Neutrophil (primary cell): ENCODE results near the gene GNG12.

ENCODE experiments used
- H3K27ac ChIP-seq: fragments of 200-600 bp; sonication (generic); 2 replicates; pipeline ENCODE4 v1.5.1; 2016; ENCODE audit warnings: mild to moderate bottlenecking, moderate library complexity
- H3K27me3 ChIP-seq: fragments of 200-600 bp; sonication (generic); 2 replicates; pipeline ENCODE4 v1.6.0; 2016; ENCODE audit warnings: mild to moderate bottlenecking
- H3K36me3 ChIP-seq: fragments of 200-600 bp; sonication (generic); 2 replicates; pipeline ENCODE4 v1.5.1; 2017
- H3K4me1 ChIP-seq, 2 experiments: fragments of 200-600 bp in 1 of 2; sonication (generic) in 1 of 2; 1 replicate in 1 of 2; 2 replicates in 1 of 2; pipeline versions ENCODE4 v1.5.1 to v1.6.1; 2013 to 2016; ENCODE audit warnings: low read depth in 1 of 2, low read length in 1 of 2, mild to moderate bottlenecking in 1 of 2, moderate library complexity in 1 of 2; ENCODE audit not compliant: control insufficient read depth in 1 of 2, insufficient read depth in 1 of 2
- H3K4me3 ChIP-seq, 2 experiments: fragments of 200-600 bp in 1 of 2; sonication (generic) in 1 of 2; 1 replicate in 1 of 2; 2 replicates in 1 of 2; pipeline ENCODE4 v1.5.1; 2013 to 2016; ENCODE audit warnings: low read depth in 1 of 2, low read length in 1 of 2, mild to moderate bottlenecking in 1 of 2, moderate library complexity in 1 of 2
- H3K9me3 ChIP-seq: fragments of 200-600 bp; sonication (generic); 2 replicates; pipeline ENCODE4 v1.5.1; 2016
- TF ChIP-seq, protein P1 (sequence below): fragments of 200-600 bp; sonication (generic); IDR thresholded peaks from 2 replicates; pipeline ENCODE4 v1.5.1; 2016; ENCODE audit warnings: antibody characterized with exemption

The GNG12 gene

DNA sequence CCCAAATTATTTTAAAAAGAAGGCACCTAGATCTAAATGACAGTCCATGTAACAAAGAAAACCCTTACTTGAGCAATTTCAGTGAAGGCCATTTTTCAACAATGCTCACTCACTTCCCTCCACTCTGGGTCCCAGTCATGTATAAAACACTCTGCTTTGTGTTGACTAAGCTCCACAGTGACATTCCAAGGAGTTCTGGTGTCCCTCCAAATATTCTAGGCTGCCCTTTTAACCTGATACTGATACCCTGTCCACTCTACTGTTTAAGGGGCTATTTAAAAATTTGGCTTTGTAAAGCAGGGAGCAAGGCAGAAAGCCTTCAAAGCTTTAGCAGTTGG, 73.6 kb downstream of the GNG12 start:
- TF ChIP-seq, protein P1, sequence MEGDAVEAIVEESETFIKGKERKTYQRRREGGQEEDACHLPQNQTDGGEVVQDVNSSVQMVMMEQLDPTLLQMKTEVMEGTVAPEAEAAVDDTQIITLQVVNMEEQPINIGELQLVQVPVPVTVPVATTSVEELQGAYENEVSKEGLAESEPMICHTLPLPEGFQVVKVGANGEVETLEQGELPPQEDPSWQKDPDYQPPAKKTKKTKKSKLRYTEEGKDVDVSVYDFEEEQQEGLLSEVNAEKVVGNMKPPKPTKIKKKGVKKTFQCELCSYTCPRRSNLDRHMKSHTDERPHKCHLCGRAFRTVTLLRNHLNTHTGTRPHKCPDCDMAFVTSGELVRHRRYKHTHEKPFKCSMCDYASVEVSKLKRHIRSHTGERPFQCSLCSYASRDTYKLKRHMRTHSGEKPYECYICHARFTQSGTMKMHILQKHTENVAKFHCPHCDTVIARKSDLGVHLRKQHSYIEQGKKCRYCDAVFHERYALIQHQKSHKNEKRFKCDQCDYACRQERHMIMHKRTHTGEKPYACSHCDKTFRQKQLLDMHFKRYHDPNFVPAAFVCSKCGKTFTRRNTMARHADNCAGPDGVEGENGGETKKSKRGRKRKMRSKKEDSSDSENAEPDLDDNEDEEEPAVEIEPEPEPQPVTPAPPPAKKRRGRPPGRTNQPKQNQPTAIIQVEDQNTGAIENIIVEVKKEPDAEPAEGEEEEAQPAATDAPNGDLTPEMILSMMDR = no peak
- H3K27me3 ChIP-seq = peaks cover 31% of the 10 kb centered on the region
- H3K36me3 ChIP-seq = no peaks in the 10 kb centered on the region
- no peak overlapping the region for H3K27ac ChIP-seq
- H3K4me3 ChIP-seq = no peak overlapping the region
- H3K9me3 ChIP-seq = no peaks in the 10 kb centered on the region
- H3K4me1 ChIP-seq = peaks cover 0 to 3% of the 10 kb centered on the region in 2 experiments

DNA sequence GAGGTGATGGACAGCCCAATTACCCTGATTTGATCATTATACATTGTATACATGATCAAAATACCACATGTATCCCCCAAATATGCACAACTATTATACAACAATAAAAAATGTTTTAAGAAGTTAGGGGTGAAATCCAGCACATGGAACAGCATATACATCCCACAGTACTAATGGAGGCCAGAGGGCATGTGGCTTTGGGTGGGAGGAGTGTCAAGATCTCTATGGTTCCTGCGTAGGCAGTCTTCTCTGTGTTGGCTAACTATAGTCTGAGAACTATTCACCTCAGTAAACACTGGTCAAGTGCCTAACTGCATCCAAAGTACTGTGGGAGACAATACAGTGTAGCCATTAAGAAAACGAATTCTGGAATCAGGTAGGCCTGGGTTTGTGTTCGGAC, 74.2 kb downstream of the GNG12 start:
- H3K4me3 ChIP-seq = no peak overlapping the region
- peaks cover 6 to 9% of the 10 kb centered on the region in 2 experiments for H3K4me1 ChIP-seq
- H3K27me3 ChIP-seq = peaks cover 25% of the 10 kb centered on the region
- TF ChIP-seq, protein P1 = no peak
- no peaks in the 10 kb centered on the region for H3K9me3 ChIP-seq
- no peak overlapping the region for H3K27ac ChIP-seq
- no peaks in the 10 kb centered on the region for H3K36me3 ChIP-seq

DNA sequence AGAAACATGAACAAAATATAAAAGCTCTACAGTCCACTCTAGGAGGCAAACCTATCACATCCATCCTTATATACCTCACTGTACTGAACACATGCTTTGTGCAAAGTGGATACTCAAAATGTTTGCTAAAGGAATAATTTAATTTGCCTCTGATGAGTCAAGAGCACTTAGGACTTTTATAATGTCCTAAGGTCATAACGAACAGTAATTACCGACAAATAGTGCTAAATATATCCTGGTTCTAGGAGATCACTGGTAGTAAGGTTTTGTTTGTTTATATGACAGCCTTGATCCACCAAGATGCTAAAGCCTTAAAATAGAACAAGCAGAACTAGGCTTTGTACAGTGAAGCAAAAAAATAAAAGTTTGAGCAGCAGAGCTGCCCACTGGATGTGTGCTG, 77.6 kb downstream of the GNG12 start:
- no peak overlapping the region for H3K4me3 ChIP-seq
- no peak overlapping the region for H3K27ac ChIP-seq
- TF ChIP-seq, protein P1 = no peak
- peaks cover 8 to 10% of the 10 kb centered on the region in 2 experiments for H3K4me1 ChIP-seq
- H3K9me3 ChIP-seq = no peaks in the 10 kb centered on the region
- H3K27me3 ChIP-seq = no peaks in the 10 kb centered on the region
- no peaks in the 10 kb centered on the region for H3K36me3 ChIP-seq

DNA sequence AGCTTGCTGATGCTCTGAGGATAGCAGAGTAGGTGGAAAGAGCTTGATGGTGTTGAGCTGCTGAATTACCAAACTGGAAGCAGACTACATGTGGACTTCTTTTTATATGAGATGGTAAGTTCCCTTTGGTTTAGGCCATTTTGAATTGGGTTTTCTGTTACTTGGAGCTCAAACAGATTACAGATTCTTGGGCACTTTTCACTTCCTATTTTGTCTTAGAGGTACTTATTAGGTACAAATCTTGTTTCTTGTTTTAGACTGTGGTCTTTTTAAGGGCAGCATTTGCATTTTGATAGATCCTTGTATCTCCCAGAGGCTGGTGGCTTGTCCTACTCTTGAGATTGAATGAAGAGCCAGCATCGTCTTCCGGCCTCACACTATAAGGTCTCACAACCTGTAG, 78.1 kb downstream of the GNG12 start:
- H3K4me3 ChIP-seq = no peak overlapping the region
- no peaks in the 10 kb centered on the region for H3K27me3 ChIP-seq
- H3K4me1 ChIP-seq = peaks cover 8 to 12% of the 10 kb centered on the region in 2 experiments
- H3K27ac ChIP-seq = no peak overlapping the region
- H3K36me3 ChIP-seq = no peaks in the 10 kb centered on the region
- H3K9me3 ChIP-seq = no peaks in the 10 kb centered on the region
- TF ChIP-seq, protein P1 = no peak

DNA sequence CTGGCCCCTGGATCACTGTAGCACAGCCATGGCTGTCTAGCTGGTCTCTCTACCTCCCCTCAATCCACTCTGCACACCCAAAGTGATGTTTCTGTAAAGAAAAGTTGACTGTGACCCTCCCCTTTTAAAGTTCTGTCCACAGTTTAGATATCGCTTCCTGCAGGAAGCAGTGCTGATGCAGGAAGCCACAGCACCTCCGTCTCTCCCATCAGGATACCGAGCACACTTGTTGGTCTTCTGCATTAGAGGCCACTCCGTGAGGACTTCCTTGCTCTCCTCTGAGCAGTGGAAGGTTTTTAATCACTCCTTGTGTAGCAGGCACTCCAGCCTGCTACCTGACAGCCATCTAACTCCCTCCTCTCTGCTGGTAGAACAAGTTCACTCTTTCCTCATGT, 78.7 kb downstream of the GNG12 start:
- peaks cover 8 to 17% of the 10 kb centered on the region in 2 experiments for H3K4me1 ChIP-seq
- H3K4me3 ChIP-seq = no peak overlapping the region
- H3K9me3 ChIP-seq = no peaks in the 10 kb centered on the region
- H3K27me3 ChIP-seq = no peaks in the 10 kb centered on the region
- H3K27ac ChIP-seq = no peak overlapping the region
- H3K36me3 ChIP-seq = no peaks in the 10 kb centered on the region
- TF ChIP-seq, protein P1 = no peak
